Vagina (tissue), 2 donors: ENCODE results near the gene RAB5B.
"Not testable (repeated sequence)": the region's sequence is repeated elsewhere in the genome, so short reads cannot be mapped to it uniquely, and the experiment has no call there.

Experiments used
- CTCF ChIP-seq, 3 experiments: fragments of 450-650 bp in 2 of 3; fragments of 200-600 bp in 1 of 3; sonication (generic) in 1 of 3; IDR thresholded peaks; one replicate each; pipeline ENCODE4 v1.5.1; 2017 to 2019; ENCODE audit warnings: antibody characterized with exemption in 3 of 3, mild to moderate bottlenecking in 2 of 3, moderate library complexity in 2 of 3
- POLR2A ChIP-seq, 2 donors: fragments of 450-650 bp; IDR thresholded peaks; one replicate each; pipeline ENCODE4 v1.6.1; 2017; ENCODE audit warnings: antibody characterized with exemption in 2 of 2, mild to moderate bottlenecking in 2 of 2, moderate library complexity in 2 of 2
- POLR2AphosphoS5 ChIP-seq, 2 donors: sonication (generic); formaldehyde crosslinking; IDR thresholded peaks; one replicate each; pipeline ENCODE4 v1.9.0; 2017; ENCODE audit warnings: antibody characterized with exemption in 2 of 2, mild to moderate bottlenecking in 2 of 2, low read depth in 1 of 2; ENCODE audit not compliant: insufficient read depth in 1 of 2

GRCh38 chr12:55999999-56000540 is 26.2 kb downstream of the RAB5B start:
- not testable (repeated sequence) for TF ChIP-seq POLR2A (IDR thresholded peaks at IDR 0.05); CTCF (IDR thresholded peaks at IDR 0.05); POLR2AphosphoS5 (IDR thresholded peaks at IDR 0.05; ENCODE audit: insufficient read depth in 1 of 2, low read depth in 1 of 2)
